ENCODE results near the gene PRELID2.

DNA sequence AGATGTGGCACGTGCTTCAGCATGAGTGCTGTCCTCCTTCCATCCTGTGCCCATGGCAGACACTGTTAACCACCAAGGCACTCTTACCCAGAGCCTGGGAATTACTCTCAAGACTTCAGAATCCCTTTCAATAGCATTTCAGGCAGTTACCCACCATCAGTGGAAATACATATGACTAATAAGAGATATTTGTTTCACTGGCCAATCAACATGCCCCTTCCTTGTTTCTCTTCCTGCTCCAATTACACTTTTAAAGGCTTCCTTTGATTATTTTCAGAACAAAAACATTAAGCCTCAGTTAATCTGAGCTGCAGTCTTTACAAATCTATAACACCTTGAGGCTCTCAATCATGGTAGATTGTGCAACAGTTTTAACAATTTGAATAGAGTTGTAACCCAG is 70.8 kb downstream of the PRELID2 start:
- TF ChIP-seq POLR2AphosphoS5 (IDR thresholded peaks at IDR 0.05) (no peak), POLR2A (IDR thresholded peaks at IDR 0.05) (no peak)
- TF ChIP-seq, protein P1, sequence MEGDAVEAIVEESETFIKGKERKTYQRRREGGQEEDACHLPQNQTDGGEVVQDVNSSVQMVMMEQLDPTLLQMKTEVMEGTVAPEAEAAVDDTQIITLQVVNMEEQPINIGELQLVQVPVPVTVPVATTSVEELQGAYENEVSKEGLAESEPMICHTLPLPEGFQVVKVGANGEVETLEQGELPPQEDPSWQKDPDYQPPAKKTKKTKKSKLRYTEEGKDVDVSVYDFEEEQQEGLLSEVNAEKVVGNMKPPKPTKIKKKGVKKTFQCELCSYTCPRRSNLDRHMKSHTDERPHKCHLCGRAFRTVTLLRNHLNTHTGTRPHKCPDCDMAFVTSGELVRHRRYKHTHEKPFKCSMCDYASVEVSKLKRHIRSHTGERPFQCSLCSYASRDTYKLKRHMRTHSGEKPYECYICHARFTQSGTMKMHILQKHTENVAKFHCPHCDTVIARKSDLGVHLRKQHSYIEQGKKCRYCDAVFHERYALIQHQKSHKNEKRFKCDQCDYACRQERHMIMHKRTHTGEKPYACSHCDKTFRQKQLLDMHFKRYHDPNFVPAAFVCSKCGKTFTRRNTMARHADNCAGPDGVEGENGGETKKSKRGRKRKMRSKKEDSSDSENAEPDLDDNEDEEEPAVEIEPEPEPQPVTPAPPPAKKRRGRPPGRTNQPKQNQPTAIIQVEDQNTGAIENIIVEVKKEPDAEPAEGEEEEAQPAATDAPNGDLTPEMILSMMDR (IDR thresholded peaks at IDR 0.05): no peak

Data from prostate gland (tissue), 2 donors.